ENCODE measurements around the gene IL17A. TPM values are rescaled to one million over a fixed set of nuclear protein-coding genes. Genes with fewer than 3 reads are reported as not detected.

IL17A gene
- not detected in 5 replicates for total RNA-seq (2022; extraction: Qiagen RNA extraction)

GRCh38 chr6:52186075-52186474 lies at the start of gene IL17A:
IL17A (plus strand) TSS chr6:52186375; CDS start chr6:52186432, 57 bp downstream.

Other genes with a start within 250 kb of the IL17A start
- not detected in 5 replicates for gene PKHD1, start 98.8 kb upstream of the IL17A start, total RNA-seq (2022; extraction: Qiagen RNA extraction)
- gene IL17F, start 58.1 kb downstream of the IL17A start, total RNA-seq (2022; extraction: Qiagen RNA extraction) = not detected in 5 replicates
- 71.9 to 83.1 TPM (median 76.6 TPM) in 5 replicates for gene MCM3, start 98.4 kb downstream of the IL17A start, total RNA-seq (2022; extraction: Qiagen RNA extraction)
- gene PAQR8, start 175.8 kb downstream of the IL17A start, total RNA-seq (2022; extraction: Qiagen RNA extraction) = 1.0 to 1.5 TPM (median 1.3 TPM) in 5 replicates
- gene EFHC1, start 234.0 kb downstream of the IL17A start, total RNA-seq (2022; extraction: Qiagen RNA extraction) = 8.9 to 11.3 TPM (median 10.9 TPM) in 5 replicates

Measured in A549 treated with dexamethasone at 1 μM for 4 hours (cell line).